Ovary (tissue), 9 donors: ENCODE results near the gene SUV39H1. TPM values are rescaled to one million over a fixed set of nuclear protein-coding genes. Genes with fewer than 3 reads are reported as not detected.
"Not testable (repeated sequence)": the region's sequence is repeated elsewhere in the genome, so short reads cannot be mapped to it uniquely, and the experiment has no call there.

Source experiments
- DNase-seq, 5 donors: peaks; one replicate each; pipeline ENCODE4 v3.0.0-alpha.2; 2019 to 2020
- H3K27ac ChIP-seq, 2 donors: fragments of 200-600 bp; one replicate each; pipeline versions ENCODE4 v1.5.1 to v1.8.0; 2019 to 2022
- H3K27me3 ChIP-seq: fragments of 200-600 bp; one replicate; pipeline ENCODE4 v1.8.0; 2022
- H3K36me3 ChIP-seq: fragments of 200-600 bp; sonication (generic); one replicate; pipeline ENCODE4 v1.5.1; 2019
- H3K4me1 ChIP-seq: one replicate; pipeline ENCODE4 v1.8.1; 2013; ENCODE audit warnings: mild to moderate bottlenecking, moderate library complexity; ENCODE audit not compliant: insufficient read depth
- H3K4me3 ChIP-seq: fragments of 200-600 bp; sonication (generic); one replicate; pipeline ENCODE4 v1.5.1; 2017
- H3K9me3 ChIP-seq, 2 donors: fragments of 200-600 bp in 1 of 2; sonication (generic) in 1 of 2; one replicate each; pipeline versions ENCODE4 v1.5.1 to v1.8.1; 2013 to 2019; ENCODE audit warnings: mild to moderate bottlenecking in 1 of 2, moderate library complexity in 1 of 2
- CTCF ChIP-seq, 3 donors: fragments of 450-650 bp in 2 of 3; fragments of 200-600 bp in 1 of 3; IDR thresholded peaks; one replicate each; pipeline versions ENCODE4 v1.5.1 to v1.8.0; 2016 to 2022; ENCODE audit warnings: antibody characterized with exemption in 3 of 3, mild to moderate bottlenecking in 1 of 3
- EP300 ChIP-seq: sonication (generic); formaldehyde crosslinking; IDR thresholded peaks from one replicate; pipeline ENCODE4 v1.6.1; 2017; ENCODE audit warnings: antibody characterized with exemption
- POLR2A ChIP-seq: fragments of 450-650 bp; IDR thresholded peaks from one replicate; pipeline ENCODE4 v1.6.1; 2017; ENCODE audit warnings: antibody characterized with exemption, mild to moderate bottlenecking, moderate library complexity
- WGBS, 3 donors: extraction: QIAGEN DNeasy Blood & Tissue Kit in 1 of 3; methylation state at CpG; one replicate each; pipeline versions ENCODE4 v1.1.5 to v1.1.7; 2013 to 2017; 5-methylcytosine and 5-hydroxymethylcytosine counted together
- intact Hi-C, 4 donors: fragments of 100-400 bp; cut with DNase I; formaldehyde crosslinking; loops; one replicate each; pipeline versions ENCODE4 v1.11.0 to v1.15.1; 2022 to 2023
- polyA plus RNA-seq, 2 donors: library from polyadenylated mRNA; stranded (reverse); fragments of 200-250 nt in 1 of 2; fragments of 350-450 nt in 1 of 2; fragmentation: Illumina TruSeq in 1 of 2; extraction: RNeasy Lipid Tissue Mini Kit (QIAGEN cat#74804) in 1 of 2; gene quantifications; one replicate each; pipeline ENCODE4 v1.2.3, GENCODE V29; 2013 to 2014
- total RNA-seq, 7 donors: library from RNA; depleted of rRNA in 2 of 7; stranded (reverse); fragments of >200 nt in 2 of 7; fragmentation: NEBNext Ultra II Directional in 3 of 7; extraction: Animal tissue kit (Norgen Biotek cat#: 25700) in 3 of 7; gene quantifications; one replicate each; pipeline versions ENCODE4 v1.1.0 to v1.2.4, GENCODE V29; 2016 to 2023
- donor health status: DM: no; HTN: no; CAD: no; lungs with moderate emphysema.
- donor health status: DM: no; HTN: no; CAD: no.
- donor health status: Bipolar disorder and iron deficiency.
- donor health status: DM: yes; HTN: yes; CAD: no.
- donor health status: DM: no; HTN: no; CAD: no.
- donor health status: DM: yes; HTN: yes; CAD: no.

Gene SUV39H1
- total and polyA plus RNA-seq, 9 donors, result 3.2 to 7.7 (median 5.2) TPM

GRCh38 chrX:48676106-48676892 is 20.2 kb upstream of the SUV39H1 start:
- Histone ChIP-seq H3K9me3 (no peaks in the 10 kb centered on the region), H3K27me3 (no peaks in the 10 kb centered on the region), H3K27ac (no peak overlapping the region), H3K4me3 (peak overlapping the region; percentile 50), H3K4me1 (no peaks in the 10 kb centered on the region), H3K36me3 (no peaks in the 10 kb centered on the region)
- peak; percentile 41 for TF ChIP-seq POLR2A
- no peak for TF ChIP-seq EP300
- no peak for TF ChIP-seq CTCF (IDR thresholded peaks at IDR 0.05)
- 37 to 41% (median 40%) methylated on average over 57 to 67 of the region's 67 CpGs for WGBS, 3 donors
- intact Hi-C loops, result no loop called here
- peak; percentile 83 to 89 (median 88) for DNase-seq

GRCh38 chrX:48676893-48677270 is 19.7 kb upstream of the SUV39H1 start:
- Histone ChIP-seq H3K9me3 (no peaks in the 10 kb centered on the region), H3K27ac (no peak overlapping the region), H3K36me3 (no peaks in the 10 kb centered on the region), H3K4me3 (peak overlapping the region; percentile 50), H3K27me3 (no peaks in the 10 kb centered on the region), H3K4me1 (no peaks in the 10 kb centered on the region)
- 34 to 49% (median 45%) methylated on average over 9 of the region's 9 CpGs for WGBS, 3 donors
- intact Hi-C loops, result no loop called here
- no peak for DNase-seq
- TF ChIP-seq CTCF (IDR thresholded peaks at IDR 0.05) (no peak), EP300 (no peak), POLR2A (no peak)

GRCh38 chrX:48677516-48677915 is 19.0 kb upstream of the SUV39H1 start:
- intact Hi-C loops, result no loop called here
- Histone ChIP-seq H3K27me3 (no peaks in the 10 kb centered on the region), H3K9me3 (no peaks in the 10 kb centered on the region), H3K36me3 (no peaks in the 10 kb centered on the region), H3K4me1 (no peaks in the 10 kb centered on the region), H3K27ac (no peak overlapping the region), H3K4me3 (no peak overlapping the region)
- 48 to 69% (median 56%) methylated on average over 10 of the region's 10 CpGs for WGBS, 3 donors
- no peak for DNase-seq
- TF ChIP-seq EP300 (no peak), POLR2A (no peak), CTCF (IDR thresholded peaks at IDR 0.05) (no peak)

GRCh38 chrX:48680467-48680866 is 16.1 kb upstream of the SUV39H1 start:
- H3K4me3 ChIP-seq, H3K27me3 ChIP-seq, H3K27ac ChIP-seq, H3K9me3 ChIP-seq, H3K36me3 ChIP-seq, intact Hi-C loops, DNase-seq, H3K4me1 ChIP-seq: not testable (repeated sequence)
- 27 to 30% (median 29%) methylated on average over 2 of the region's 2 CpGs for WGBS, 3 donors

GRCh38 chrX:48680925-48681324 is 15.6 kb upstream of the SUV39H1 start:
- DNase-seq, result not testable (repeated sequence)
- WGBS, 3 donors, result 74 to 82% (median 77%) methylated on average over 6 of the region's 6 CpGs

More at GRCh38 chrX:48680925-48681324, 15.6 kb upstream of the SUV39H1 start:
- H3K4me3 ChIP-seq, H3K27me3 ChIP-seq, intact Hi-C loops, H3K9me3 ChIP-seq, H3K4me1 ChIP-seq, H3K36me3 ChIP-seq, H3K27ac ChIP-seq: not testable (repeated sequence)
